ENCODE results near the gene DEAF1.

DNA sequence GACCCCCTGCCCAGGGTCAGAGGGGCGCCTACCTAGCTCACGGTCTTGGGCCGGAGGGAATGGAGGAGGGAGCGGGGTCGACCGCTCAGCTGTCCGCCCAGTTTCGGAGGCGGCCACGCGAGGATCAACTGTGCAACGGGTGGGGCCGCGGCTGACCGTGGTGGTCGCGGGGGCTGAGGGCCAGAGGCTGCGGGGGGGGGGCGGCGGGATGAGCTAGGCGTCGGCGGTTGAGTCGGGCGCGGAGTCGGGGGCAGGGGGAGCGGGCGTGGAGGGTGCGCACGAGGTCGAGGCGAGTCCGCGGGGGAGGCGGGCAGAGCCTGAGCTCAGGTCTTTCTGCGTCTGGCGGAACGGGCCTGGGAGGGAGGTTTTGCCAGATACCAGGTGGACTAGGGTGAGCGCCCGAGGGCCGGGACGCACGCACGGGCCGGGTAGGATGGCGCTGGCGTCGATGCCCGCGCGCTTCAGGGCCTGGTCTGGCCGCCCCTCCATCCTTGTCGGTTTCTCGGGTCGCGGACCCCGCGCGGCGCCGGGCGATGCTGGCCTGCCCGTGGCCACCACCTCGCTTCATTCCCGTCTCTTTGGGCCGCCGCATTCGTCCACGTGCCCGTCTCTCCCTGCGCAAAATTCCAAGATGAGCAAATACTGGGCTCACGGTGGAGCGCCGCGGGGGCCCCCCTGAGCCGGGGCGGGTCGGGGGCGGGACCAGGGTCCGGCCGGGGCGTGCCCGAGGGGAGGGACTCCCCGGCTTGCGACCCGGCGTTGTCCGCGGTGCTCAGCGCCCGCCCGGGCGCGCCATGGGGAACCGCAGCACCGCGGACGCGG, 58.3 kb downstream of the DEAF1 start, which contains the start of gene DRD4:
- TF ChIP-seq EZH2 (IDR thresholded peaks at IDR 0.05; ENCODE audit: insufficient read depth, poor library complexity, severe bottlenecking): peak; percentile 42
- no peak for TF ChIP-seq EZH2phosphoT487 (IDR thresholded peaks at IDR 0.05; ENCODE audit: insufficient read depth, low read depth)

All from GM23248 (cell line).